Measurements from ENCODE around the gene TMIGD2.
"Not testable (repeated sequence)": the region's sequence is repeated elsewhere in the genome, so short reads cannot be mapped to it uniquely, and the experiment has no call there.

Gene TMIGD2

GRCh38 chr19:4302243-4302640 lies at the start of gene TMIGD2:
TMIGD2 (minus strand) TSS chr19:4302389; CDS start chr19:4302385, 4 bp downstream.
- no peak for DNase-seq

DNA sequence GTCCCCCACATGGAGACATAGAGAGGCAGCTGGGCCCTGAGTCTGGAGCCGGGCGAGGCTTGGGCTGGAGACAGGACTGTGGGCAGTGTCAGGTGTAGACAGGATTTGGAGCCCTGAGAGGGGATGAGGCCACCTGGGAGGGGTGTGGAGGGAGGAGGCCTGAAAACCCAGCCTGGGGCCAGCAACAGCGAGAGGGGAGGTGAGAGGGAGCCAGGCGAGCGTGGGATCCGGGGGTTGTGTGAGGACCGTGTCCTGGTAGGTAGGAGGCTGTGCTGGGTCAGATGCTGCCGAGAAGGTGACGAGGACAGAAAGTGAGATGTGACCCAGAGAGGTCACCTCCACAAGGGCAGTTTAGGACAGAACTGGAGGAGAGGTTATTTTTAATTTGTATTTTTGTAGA lies 48.5 kb upstream of the TMIGD2 start:
- DNase-seq, result no peak

GRCh38 chr19:4350111-4350510 lies 47.9 kb upstream of the TMIGD2 start:
- no peak for DNase-seq

DNA sequence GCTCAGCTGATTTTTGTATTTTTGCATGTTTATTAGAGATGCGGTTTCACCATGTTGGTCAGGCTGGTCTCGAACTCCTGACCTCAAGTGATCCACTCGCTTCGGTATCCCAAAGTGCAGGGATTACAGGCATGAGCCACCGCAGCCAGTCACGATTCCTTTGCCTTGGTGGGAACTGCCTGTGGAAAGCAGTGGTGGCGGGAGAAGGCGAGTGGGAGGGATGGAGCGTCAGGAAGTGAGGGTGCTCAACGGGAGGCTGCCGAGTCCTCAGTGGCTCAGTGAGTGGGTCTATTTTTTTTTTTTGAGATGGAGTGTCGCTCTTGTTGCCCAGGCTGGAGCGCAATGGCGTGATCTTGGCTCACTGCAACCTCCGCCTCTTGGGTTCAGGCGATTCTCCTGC lies 47.0 kb upstream of the TMIGD2 start:
- DNase-seq, result not testable (repeated sequence)

GRCh38 chr19:4347521-4347920 lies 45.3 kb upstream of the TMIGD2 start:
- DNase-seq, result no peak

GRCh38 chr19:4346020-4346383 lies 43.8 kb upstream of the TMIGD2 start:
- DNase-seq, result no peak

DNA sequence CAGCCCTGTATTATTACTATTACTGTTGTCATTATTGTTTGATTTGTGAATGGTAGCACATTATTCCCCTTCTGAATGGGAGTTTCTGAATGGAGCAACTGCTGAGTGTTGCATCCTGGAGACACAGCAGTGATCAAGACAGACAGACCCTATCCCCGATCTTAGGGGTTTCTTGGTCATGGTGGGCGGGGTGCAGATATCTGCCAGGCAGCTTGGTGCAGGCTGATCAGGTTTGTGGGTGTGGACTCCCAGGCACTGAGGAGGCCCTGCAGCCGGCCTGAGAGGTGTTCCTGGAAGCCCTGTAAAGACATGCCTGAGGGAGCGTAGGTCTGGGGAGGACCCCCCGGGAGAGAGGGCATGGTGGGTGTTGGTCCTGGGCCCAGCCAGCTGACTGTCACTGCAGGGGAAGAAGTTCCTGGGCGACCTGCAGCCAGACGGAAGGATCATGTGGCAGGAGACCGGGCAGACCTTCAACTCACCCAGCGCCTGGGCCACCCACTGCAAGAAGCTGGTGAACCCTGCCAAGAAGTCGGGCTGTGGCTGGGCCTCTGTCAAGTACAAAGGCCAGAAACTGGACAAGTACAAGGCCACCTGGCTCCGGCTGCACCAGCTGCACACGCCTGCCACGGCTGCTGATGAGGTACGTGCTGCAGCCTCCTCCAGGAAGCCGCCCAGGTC lies 43.3 kb upstream of the TMIGD2 start:
- no peak for DNase-seq

DNA sequence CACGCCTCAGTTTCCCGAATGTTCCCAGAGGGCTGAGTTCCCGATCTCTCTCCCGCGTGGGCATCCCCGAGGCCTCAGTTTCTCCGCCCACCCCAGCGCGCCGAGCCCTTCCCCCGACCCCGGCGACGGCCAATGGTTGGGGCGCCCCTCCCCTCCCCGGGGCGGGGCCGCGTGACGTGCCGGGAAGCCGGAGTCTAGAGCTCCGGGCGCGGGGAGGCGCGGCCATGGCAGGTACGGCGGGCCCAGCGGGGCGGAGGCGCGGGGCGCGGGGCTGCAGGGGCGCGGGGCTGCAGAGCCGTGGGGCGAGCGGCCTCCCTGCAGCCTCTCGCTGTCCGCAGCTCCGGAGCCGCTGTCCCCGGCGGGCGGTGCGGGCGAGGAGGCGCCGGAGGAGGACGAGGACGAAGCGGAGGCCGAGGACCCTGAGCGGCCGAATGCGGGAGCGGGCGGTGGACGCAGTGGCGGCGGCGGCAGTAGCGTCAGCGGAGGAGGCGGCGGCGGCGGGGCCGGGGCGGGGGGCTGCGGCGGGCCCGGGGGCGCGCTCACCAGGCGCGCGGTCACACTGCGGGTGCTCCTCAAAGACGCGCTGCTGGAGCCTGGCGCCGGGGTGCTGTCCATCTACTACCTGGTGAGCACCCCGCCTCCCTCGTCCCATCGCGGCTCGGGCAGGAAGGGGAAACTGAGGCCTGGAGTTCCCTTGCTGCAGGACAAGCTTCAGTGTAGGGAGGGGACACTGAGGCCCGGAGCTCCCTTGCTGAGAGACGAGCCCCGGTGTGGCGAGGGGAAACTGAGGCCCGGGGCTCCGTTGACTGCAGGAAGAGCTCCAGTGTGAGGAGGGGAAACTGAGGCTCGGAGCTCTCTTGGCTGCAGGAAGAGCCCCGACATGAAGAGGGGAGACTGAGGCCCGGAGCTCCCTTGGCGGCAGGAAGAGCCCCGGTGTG lies 41.5 kb upstream of the TMIGD2 start, which contains the start of gene MPND:
Gene MPND (plus strand): TSS at position 193 of the 938 bp plus-strand sequence. CDS start 32 bp downstream, at position 225.
- DNase-seq, result peak; percentile 80

- DNase-seq, result peak; percentile 100
Measured at GRCh38 chr19:4342615-4343369, 40.6 kb upstream of the TMIGD2 start.

DNA sequence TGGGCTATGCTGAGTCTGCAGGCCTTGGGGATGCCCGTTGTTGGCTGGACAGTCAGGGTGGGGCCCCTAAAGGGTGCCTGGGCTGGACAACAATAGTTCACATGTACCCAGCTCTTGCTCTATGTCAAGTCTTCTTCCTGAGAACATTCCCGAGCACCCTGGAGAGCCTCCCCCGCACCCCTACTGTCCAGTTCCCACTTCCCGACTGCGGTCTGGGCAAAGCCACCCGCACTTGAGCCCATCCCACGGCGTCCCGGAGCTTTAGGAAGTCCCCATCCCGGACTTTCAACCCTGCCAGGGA lies 40.1 kb upstream of the TMIGD2 start:
- peak; percentile 42 for DNase-seq

GRCh38 chr19:4338441-4339355 lies 36.5 kb upstream of the TMIGD2 start, which contains the start of gene STAP2:
STAP2 (minus strand) TSS chr19:4338827; CDS start chr19:4338753, 74 bp downstream.
- no peak for DNase-seq

GRCh38 chr19:4337906-4338440 lies 35.8 kb upstream of the TMIGD2 start:
- DNase-seq, result no peak

DNA sequence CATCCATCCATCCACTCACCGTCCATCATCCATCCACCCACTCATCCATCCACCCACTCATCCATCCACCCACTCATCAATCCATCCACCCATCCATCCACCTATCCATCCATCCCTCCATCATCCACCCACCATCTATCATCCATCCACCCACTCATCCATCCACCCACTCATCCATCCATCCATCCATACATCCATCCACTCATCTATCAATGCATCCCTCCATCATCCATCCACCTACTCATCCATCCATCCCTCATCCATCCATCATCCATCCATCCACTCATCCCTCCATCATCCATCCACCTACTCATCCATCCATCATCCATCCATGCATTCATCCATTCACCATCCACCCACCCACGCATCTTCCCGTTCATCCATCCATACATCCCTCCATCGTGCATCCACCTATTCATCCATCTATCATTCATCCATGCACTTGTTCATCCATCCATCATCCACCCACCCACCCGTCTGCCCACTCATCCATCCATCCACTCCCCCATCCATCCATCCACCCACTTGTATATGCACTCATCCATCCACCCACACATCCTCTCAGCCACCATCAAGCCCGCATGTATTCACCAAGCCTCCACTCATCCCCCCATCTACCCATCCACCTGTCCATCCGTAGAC lies 32.9 kb upstream of the TMIGD2 start:
- DNase-seq, result no peak

- no peak for DNase-seq
Measured at GRCh38 chr19:4329858-4330257, 27.7 kb upstream of the TMIGD2 start.

DNA sequence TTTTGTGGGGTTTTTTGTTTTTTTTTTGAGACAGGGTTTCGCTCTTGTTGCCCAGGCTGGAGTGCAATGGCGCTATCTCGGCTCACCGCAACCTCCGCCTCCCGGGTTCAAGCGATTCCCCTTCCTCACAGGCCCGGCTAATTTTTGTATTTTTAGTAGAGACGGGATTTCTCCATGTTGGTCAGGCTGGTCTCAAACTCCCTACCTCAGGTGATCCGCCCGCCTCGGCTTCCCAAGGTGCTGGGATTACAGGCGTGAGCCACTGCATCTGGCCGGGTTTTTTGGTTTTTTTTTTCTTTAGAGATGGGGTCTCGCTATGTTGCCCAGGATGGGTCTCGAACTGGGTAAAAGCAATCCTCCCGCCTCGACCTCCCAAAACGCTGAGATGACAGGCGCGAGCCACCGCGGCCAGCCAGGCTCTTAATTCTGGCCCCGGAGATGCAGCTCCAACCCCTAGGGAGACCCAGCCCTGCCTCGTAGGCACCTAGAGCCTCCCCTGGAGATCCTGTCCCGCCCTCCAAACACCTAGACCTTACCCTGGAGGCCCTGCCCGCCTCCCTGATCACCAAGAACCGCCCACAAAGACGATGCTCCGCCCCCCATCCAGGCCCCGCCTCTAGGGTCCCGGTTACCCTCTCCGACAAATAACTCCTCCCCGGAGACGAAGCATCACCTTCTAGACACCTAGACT lies 26.9 kb upstream of the TMIGD2 start:
- DNase-seq, result not testable (repeated sequence)

DNA sequence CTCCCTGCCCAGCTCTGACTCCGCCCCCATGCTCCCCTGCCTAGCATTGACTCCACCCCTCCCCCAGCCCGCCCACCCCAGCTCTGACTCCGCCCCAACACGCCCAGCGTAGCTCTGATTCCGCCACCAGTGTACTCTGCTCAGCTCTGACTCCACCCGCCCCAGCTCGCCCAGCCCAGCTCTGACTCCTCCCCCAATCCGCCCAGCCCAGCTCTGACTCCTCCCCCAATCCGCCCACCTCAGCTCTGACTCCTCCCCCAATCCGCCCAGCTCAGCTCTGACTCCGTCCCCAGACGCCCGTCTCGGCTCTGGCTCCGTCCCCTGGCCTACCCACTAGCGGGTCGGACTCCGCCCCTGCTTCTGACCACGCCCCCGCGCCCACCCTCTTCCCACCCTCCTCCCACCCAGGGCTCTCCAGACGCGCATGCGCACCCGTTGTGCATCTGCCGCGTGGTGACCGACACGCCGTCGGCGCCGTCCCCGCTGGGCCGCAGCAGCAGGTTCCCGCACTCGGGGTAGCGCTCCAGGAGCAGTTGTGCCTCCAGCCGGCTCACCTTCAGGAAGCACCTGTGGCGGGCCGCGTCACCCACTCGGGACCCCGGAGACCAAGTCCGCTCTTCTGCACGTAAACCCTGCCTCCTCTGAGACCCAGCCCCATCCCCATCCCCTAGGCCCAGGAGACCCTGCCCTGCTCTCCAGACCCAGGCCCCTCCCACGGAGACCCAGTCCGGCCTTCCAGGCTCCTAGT lies 26.2 kb upstream of the TMIGD2 start:
- DNase-seq, result no peak

- no peak for DNase-seq
Measured at GRCh38 chr19:4327877-4328242, 25.7 kb upstream of the TMIGD2 start.

DNA sequence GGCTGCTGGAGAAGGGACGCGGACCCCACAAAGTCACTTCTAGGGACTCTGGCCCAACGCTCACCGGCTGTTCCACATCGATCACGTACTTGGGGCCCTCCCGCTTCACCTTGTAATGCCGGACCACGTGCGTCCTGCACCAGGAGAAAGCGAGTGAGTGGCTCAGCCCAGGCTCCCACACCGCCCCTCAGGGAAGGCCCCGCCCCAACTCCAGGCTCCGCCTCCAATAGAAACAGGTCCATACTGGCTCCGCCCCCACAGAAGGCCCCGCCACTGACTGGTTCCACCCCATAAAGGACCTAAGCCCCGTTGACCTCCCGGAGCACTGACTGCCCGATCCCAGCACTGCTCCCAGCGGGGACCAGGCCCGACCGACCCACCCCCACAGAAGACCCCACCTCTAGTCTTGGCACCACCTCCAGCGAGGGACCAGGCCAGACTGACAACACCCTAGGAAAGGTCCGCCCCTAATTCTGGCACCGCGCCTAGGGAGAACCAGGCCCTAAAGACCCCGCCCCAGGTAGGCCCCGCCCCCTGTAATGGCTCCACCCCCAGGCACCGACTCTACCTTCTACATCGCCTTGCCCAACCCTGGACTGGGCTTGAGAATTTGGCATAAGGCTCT lies 25.2 kb upstream of the TMIGD2 start:
- DNase-seq, result no peak

- DNase-seq, result no peak
Measured at GRCh38 chr19:4326837-4327251, 24.7 kb upstream of the TMIGD2 start.

Data from NCI-H1105 treated with DMSO at 0.1 percent for 48 hours (cell line).